Naive thymus-derived CD8-positive, alpha-beta T cell (primary cell): ENCODE measurements around the gene CRAMP1. TPM values are rescaled to one million over a fixed set of nuclear protein-coding genes. Genes with fewer than 3 reads are reported as not detected.

Experiments
- ATAC-seq, 2 donors: fragments of 150-1000 bp; cut with Tn5 transposase in 1 of 2; sonication (Bioruptor Pico), chemical (Tn5 transposase) in 1 of 2; 1 replicate in 1 of 2; 2 replicates in 1 of 2; pipeline ENCODE4 v1.10.0; 2021; ENCODE audit warnings: mild to moderate bottlenecking in 2 of 2, moderate library complexity in 2 of 2
- POLR2A ChIA-PET: fragments of 350-600 bp; sonication (Branson Sonifier 250); formaldehyde crosslinking; loops from one replicate; lab custom pipeline; 2021; ENCODE audit warnings: antibody characterized with exemption; lab: Charles Lee
- DNase-seq, 10 donors: peaks; one replicate each; pipeline versions ENCODE4 v3.0.0 to v3.0.0-alpha.2; 2020 to 2022
- H3K27ac Mint-ChIP-seq, 10 donors: one replicate each; pipeline ENCODE4 v1.8.0; 2020 to 2022; ENCODE audit warnings: mild to moderate bottlenecking in 10 of 10, mixed read lengths in 10 of 10, moderate library complexity in 4 of 10, inconsistent platforms in 1 of 10
- H3K27me3 Mint-ChIP-seq, 5 donors: one replicate each; pipeline ENCODE4 v1.8.0; 2021 to 2022; ENCODE audit warnings: mixed read lengths in 5 of 5
- H3K36me3 Mint-ChIP-seq, 3 donors: one replicate each; pipeline ENCODE4 v1.8.0; 2020 to 2022; ENCODE audit warnings: mixed read lengths in 3 of 3, mild to moderate bottlenecking in 2 of 3, inconsistent platforms in 1 of 3
- H3K4me1 Mint-ChIP-seq, 4 donors: one replicate each; pipeline ENCODE4 v1.8.0; 2021 to 2022; ENCODE audit warnings: mixed read lengths in 4 of 4
- H3K4me3 Mint-ChIP-seq, 10 donors: one replicate each; pipeline ENCODE4 v1.8.0; 2020 to 2022; ENCODE audit warnings: mild to moderate bottlenecking in 10 of 10, mixed read lengths in 10 of 10, moderate library complexity in 6 of 10, inconsistent platforms in 1 of 10
- H3K9me3 Mint-ChIP-seq, 9 donors: one replicate each; pipeline ENCODE4 v1.8.0; 2020 to 2022; ENCODE audit warnings: mixed read lengths in 9 of 9, mild to moderate bottlenecking in 3 of 9, inconsistent platforms in 1 of 9, moderate library complexity in 1 of 9
- polyA plus RNA-seq, 3 donors: library from polyadenylated mRNA; unstranded; fragments of 300-500 nt; fragmentation: Illumina TruSeq; gene quantifications; one replicate each; pipeline ENCODE4 v1.2.3, GENCODE V29; 2021
- total RNA-seq, 8 experiments: library from RNA in 2 of 8; stranded (reverse) in 2 of 8; gene quantifications; one replicate each; pipeline ENCODE4 v1.2.3 and lab custom pipeline; 2021 to 2026

CRAMP1 gene
- total and polyA plus RNA-seq, 5 experiments from 2014 or later: 1.3 to 25.4 (median 3.1) TPM

DNA sequence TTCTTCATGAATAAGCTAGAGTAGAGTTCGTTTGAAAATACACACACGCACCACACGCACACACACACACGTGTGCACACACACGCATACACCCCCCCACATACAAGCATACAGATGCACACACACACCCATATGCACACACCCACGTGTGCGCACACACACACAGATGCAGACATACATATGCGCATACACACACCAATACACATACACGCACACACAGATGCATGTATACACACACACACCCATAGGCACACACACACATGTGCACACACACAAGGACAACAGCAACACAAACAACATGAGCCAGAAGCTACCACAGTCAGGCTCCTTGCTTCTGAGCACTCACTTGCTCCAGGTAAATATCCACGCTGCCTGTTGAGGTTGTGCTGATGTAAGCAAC is 5.4 kb upstream of the CRAMP1 start:
- DNase-seq: no peak
- peaks cover 6 to 23% (median 15%) of the 10 kb centered on the region in 4 donors for H3K4me1 Mint-ChIP-seq
- no peak for ATAC-seq
- POLR2A ChIA-PET: no interaction called here
- H3K36me3 Mint-ChIP-seq: peaks cover 0 to 2% (median 0%) of the 10 kb centered on the region in 3 donors
- peaks cover 0 to 5% (median 1%) of the 10 kb centered on the region in 9 donors for H3K9me3 Mint-ChIP-seq
- H3K27me3 Mint-ChIP-seq: no peaks in the 10 kb centered on the region
- no peak overlapping the region for H3K27ac Mint-ChIP-seq
- H3K4me3 Mint-ChIP-seq: no peak overlapping the region

DNA sequence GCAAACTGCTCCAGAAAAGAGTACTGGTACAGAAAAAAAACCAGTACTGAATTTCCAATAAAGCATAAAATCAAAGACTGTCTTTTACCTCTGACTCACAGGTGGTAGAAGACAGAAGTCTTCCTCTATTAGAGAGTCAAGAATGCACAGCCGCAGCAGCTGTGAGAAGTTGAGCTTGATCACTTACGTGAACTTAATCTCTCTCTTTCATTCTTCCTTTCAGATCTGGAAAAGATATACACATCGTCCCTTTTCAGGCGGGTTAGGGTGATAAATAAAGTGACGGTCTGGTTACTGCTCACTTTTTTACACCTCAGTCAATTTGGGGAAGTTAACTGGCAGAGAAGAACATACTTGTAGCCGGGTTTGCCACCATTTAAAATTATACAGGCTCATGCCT is 4.2 kb upstream of the CRAMP1 start:
- DNase-seq (no peak), ATAC-seq (no peak)
- Mint-ChIP-seq H3K4me1 (peaks cover 9 to 28% (median 21%) of the 10 kb centered on the region in 4 donors), H3K9me3 (peaks cover 0 to 8% (median 3%) of the 10 kb centered on the region in 9 donors), H3K27me3 (no peaks in the 10 kb centered on the region), H3K4me3 (peak overlapping the region in 1 of 10 donors; percentile 11), H3K27ac (peak overlapping the region in 1 of 10 donors; percentile 28), H3K36me3 (peaks cover 0 to 2% (median 0%) of the 10 kb centered on the region in 3 donors)
- POLR2A ChIA-PET: no interaction called here

DNA sequence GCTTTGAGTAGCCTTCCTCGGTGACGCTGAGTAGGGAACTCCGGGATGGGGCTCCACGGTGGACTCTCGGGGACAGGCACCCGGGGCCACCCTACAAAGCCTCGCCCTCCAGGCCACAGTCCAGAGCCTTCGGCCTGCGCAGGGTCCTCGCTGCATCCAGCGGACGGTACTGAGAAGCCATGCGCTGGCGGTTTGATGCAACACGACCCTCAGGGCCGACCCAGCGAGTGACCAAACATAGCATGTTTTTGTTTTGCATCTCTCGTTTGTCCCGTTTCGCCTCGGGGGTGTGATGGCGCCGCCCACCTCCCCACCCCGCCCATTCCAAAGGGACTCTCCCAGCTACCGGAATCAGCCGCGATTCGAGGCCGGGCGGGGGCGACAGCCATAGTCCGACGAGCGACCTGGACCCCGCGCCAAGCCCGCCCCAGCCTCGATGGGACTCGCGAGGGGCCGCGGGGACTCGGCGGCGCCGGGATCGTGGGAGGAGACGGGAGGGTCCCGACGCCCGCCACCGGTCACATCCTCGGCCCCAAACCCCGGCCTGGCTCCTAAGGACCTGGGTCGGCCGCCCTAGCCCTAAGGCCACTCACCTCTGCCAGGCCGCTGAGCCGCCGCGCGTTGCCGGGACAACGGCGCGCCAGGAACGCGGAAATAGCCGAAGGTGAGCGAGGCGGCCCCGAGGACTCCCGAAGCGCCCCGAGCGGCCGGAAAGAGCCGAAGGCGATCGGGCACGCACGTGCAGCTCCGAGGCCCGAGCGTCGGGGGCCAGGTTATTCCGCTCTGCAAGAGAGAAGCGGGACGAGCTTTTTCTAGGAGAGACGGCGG is 1.9 kb upstream of the CRAMP1 start:
- DNase-seq (peak; percentile 86 to 93 (median 92)), ATAC-seq (peak; percentile 60 to 67)
- Mint-ChIP-seq H3K27me3 (peaks cover 0 to 9% (median 0%) of the 10 kb centered on the region in 5 donors), H3K4me1 (peaks cover 19 to 41% (median 33%) of the 10 kb centered on the region in 4 donors), H3K9me3 (peaks cover 0 to 8% (median 3%) of the 10 kb centered on the region in 9 donors), H3K36me3 (peaks cover 0 to 6% (median 0%) of the 10 kb centered on the region in 3 donors), H3K27ac (peak overlapping the region; percentile 59 to 99 (median 82)), H3K4me3 (peak overlapping the region; percentile 69 to 94 (median 83))
- POLR2A ChIA-PET: interaction anchor here (0.9 to 2.3 kb wide), 12 partner anchors 49 to 301 kb away, joined by 3 to 25 read pairs (median 6); partner anchors contain the start of genes CLCN7, JPT2, MAPK8IP3 and NUBP2

DNA sequence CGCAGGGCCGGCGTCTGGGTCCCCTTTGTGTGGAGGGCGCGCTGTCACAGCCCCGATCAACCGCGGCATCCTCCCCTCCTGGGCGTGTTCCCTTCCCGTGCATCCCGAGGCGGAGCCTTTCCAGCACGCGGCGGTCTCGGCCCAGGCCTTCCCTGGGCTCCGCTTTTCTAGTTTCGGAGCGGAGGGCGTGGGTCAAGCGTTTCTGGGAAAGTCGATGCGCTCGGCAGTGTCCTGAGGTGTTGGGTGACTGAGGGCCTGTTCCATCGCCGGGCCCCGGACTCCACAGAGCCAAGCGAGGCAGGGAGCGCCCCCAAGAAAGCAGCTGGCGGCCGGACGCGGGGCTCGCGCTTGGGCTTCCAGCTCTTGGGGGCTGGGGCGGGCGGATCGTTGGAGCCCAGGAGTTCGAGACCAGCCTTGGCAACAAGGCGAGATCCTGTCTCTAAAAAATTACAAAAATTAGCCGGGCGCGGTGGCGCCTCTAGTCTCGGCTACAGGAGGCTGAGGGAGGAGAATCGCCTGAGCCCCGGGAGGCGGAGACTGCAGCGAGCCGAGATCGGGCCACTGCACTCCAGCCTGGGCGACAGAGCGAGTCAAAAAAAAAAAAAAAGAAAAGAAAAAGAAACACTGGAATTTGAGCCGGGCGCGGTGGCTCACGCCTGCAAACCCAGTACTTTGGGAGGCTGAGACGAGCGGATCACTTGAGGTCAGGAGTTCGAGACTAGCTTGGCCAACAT is 1.1 kb upstream of the CRAMP1 start:
- Mint-ChIP-seq H3K4me3 (peak overlapping the region; percentile 74 to 96 (median 92)), H3K4me1 (peaks cover 20 to 46% (median 38%) of the 10 kb centered on the region in 4 donors), H3K27ac (peak overlapping the region; percentile 70 to 99 (median 97)), H3K36me3 (peaks cover 0 to 10% (median 1%) of the 10 kb centered on the region in 3 donors), H3K9me3 (peaks cover 0 to 8% (median 3%) of the 10 kb centered on the region in 9 donors), H3K27me3 (peaks cover 0 to 13% (median 0%) of the 10 kb centered on the region in 5 donors)
- ATAC-seq (no peak), DNase-seq (peak in 3 of 10 donors; percentile 2 to 32 (median 25))
- POLR2A ChIA-PET: interaction anchor here (0.6 to 2.3 kb wide), 20 partner anchors 8 to 1144 kb away, joined by 3 to 25 read pairs (median 5); partner anchors contain the start of genes CLCN7, EME2, JPT2 and MAPK8IP3

DNA sequence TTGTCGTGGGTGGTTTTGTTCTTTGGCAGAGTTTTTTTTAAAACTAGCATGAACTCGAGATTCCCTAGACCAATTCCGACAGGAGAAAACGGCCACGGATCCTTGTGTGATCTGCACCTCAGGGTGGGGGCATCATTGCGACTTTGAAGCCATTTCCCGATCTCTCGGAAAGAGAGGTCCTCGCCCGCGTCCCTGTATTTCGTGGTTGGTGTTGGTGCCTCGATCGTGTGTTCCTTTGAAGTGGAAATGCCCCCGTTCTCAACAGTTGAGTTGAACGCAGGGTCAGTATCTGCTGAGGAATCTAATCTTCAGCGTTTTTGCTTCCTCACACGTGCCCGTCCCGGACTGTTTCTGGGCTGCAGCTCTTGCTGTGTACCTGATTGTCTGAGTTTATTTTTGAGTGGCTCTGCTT is 1.1 kb downstream of the CRAMP1 start:
- H3K9me3 Mint-ChIP-seq: peaks cover 0 to 8% (median 3%) of the 10 kb centered on the region in 9 donors
- peaks cover 0 to 17% (median 0%) of the 10 kb centered on the region in 5 donors for H3K27me3 Mint-ChIP-seq
- DNase-seq (peak in 4 of 10 donors; percentile 12 to 29 (median 19)), ATAC-seq (no peak)
- peak overlapping the region; percentile 79 to 91 (median 87) for H3K4me3 Mint-ChIP-seq
- peak overlapping the region; percentile 48 to 89 (median 78) for H3K27ac Mint-ChIP-seq
- peaks cover 18 to 46% (median 39%) of the 10 kb centered on the region in 4 donors for H3K4me1 Mint-ChIP-seq
- H3K36me3 Mint-ChIP-seq: peaks cover 0 to 26% (median 18%) of the 10 kb centered on the region in 3 donors
- POLR2A ChIA-PET: interaction anchor here (1.0 to 1.4 kb wide), 6 partner anchors 12 to 156 kb away, joined by 3 to 4 read pairs (median 3); partner anchors contain the start of genes MAPK8IP3 and TMEM204

DNA sequence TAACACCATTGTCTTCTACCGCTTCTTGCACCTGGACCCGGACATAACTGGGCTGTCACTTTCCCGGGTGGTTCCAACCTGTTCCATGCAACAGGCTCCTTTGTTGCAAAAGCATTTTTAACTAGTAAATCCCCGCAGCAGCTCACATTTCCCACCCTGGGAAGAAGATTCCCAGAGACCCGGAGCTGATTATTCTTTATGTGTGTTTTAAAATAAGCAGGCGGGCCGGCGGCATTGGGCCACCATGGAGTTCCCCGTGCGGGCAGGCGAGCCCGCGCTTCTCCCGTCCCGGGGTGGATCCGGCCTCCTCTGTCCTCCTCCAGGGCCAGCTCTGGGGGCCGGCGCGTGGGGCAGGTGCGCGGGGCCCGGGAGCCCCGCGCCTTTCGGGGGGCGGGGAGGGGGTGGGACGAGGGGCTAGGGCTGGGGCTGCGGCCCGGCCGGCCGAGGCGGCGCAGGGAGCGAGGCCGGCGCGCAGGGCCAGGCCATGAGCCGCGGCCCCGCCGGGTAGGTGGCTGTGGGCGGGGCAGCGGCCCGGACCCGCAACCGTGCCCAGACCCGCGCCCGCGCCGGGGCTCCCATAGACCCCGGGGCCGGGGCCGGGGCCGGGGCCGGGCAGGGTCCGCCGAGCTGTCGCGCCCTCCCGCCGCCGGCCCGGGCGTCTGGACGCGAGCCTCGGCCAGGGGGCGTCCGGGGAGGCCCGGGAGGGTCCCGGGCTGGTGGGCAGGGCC is 1.7 kb downstream of the CRAMP1 start:
- H3K4me1 Mint-ChIP-seq: peaks cover 18 to 46% (median 40%) of the 10 kb centered on the region in 4 donors
- POLR2A ChIA-PET: interaction anchor here (0.5 to 1.4 kb wide), 8 partner anchors 13 to 156 kb away, joined by 3 to 4 read pairs (median 3); partner anchors contain the start of genes MAPK8IP3 and TMEM204
- peak overlapping the region; percentile 83 to 91 (median 87) for H3K4me3 Mint-ChIP-seq
- H3K27ac Mint-ChIP-seq: peak overlapping the region in 9 of 10 donors; percentile 53 to 89 (median 78)
- H3K27me3 Mint-ChIP-seq: peaks cover 0 to 17% (median 0%) of the 10 kb centered on the region in 5 donors
- H3K9me3 Mint-ChIP-seq: peaks cover 0 to 8% (median 3%) of the 10 kb centered on the region in 9 donors
- ATAC-seq (no peak), DNase-seq (peak in 2 of 10 donors; percentile 4 to 22)
- H3K36me3 Mint-ChIP-seq: peaks cover 0 to 32% (median 22%) of the 10 kb centered on the region in 3 donors

DNA sequence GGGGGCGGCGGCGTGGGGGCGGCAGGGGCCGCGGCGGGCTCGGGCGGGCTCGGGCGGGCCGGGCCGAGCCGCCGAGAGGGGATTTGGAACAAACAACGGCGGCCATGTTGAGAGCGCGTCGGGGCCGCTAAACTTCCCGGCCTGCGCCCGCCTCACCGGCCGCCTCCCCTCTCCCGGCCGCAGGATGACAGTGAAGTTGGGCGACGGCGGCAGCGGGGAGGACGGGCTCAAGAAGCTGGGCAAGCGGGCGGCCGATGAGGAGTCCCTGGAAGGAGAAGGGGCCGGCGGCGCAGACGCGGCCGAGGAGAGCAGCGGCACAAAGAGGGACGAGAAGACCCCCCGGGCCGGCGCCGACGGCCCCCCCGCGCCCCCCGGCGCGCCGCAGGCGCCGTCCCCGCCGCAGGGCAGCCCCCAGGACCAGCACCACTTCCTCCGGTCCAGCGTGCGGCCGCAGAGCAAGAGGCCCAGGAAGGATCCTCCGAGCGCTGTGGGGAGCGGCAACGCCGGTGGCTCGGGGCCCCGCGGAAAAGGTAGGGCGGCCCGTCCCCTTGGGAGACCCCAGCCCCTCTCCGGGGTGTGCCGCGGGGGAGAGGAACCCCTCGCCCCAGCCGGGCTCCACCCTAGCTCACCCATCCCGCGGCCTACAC is 2.4 kb downstream of the CRAMP1 start:
- POLR2A ChIA-PET: interaction anchor here (0.5 to 1.4 kb wide), 4 partner anchors 80 to 155 kb away, joined by 3 read pairs; no protein-coding TSS in a partner anchor
- no peak for ATAC-seq
- Mint-ChIP-seq H3K36me3 (peaks cover 0 to 37% (median 27%) of the 10 kb centered on the region in 3 donors), H3K9me3 (peaks cover 0 to 8% (median 3%) of the 10 kb centered on the region in 9 donors), H3K27me3 (peaks cover 0 to 17% (median 0%) of the 10 kb centered on the region in 5 donors), H3K4me3 (peak overlapping the region; percentile 73 to 92 (median 81)), H3K27ac (peak overlapping the region in 5 of 10 donors; percentile 24 to 73 (median 59)), H3K4me1 (peaks cover 16 to 43% (median 40%) of the 10 kb centered on the region in 4 donors)
- DNase-seq: peak in 4 of 10 donors; percentile 20 to 22 (median 21)

DNA sequence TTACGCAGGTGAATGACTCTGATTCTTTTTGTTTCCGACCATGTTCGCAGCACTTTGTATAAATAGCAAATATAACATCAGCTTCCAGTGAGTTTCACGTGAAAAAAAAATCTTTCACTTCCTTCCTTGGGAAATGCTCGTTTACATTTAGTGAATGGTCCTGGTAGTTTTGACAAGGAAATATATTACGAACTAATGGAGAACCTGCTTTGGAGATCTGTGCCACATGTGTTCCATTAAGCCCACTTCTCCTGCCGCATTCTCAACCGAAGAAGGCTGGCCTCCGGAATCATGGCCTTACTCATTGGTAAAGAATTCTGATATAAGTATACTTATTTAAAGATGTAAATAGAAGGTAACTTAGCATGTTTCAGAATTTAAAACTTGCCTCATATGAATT is 3.6 kb downstream of the CRAMP1 start:
- Mint-ChIP-seq H3K36me3 (peaks cover 0 to 48% (median 29%) of the 10 kb centered on the region in 3 donors), H3K9me3 (peaks cover 0 to 6% (median 3%) of the 10 kb centered on the region in 9 donors), H3K4me3 (peak overlapping the region; percentile 49 to 83 (median 76)), H3K4me1 (peaks cover 16 to 40% (median 35%) of the 10 kb centered on the region in 4 donors), H3K27ac (peak overlapping the region in 2 of 10 donors; percentile 29 to 64), H3K27me3 (peaks cover 0 to 17% (median 0%) of the 10 kb centered on the region in 5 donors)
- DNase-seq: no peak
- POLR2A ChIA-PET: interaction anchor here (0.6 to 1.1 kb wide), 2 partner anchors 30 to 72 kb away, joined by 5 to 7 read pairs; no protein-coding TSS in a partner anchor
- no peak for ATAC-seq

DNA sequence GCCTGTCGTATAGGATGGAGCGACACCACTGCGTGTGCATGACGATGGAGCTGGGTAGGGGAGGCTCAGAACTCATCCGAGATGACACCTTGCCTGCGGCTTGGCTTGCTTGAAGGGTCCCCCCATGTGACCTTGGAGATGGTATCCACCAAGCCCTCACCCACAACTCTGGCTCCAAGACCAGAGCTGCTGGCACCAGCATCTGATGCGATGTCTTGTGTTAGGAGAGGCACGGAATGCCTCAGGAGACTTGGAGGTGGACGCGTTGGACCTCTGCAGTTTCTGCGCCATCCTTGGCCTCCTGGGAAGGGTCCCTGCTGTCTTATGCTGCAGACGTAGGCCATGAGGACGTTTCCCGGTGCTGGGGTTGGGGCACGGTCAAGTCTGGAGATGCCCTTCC is 7.8 kb downstream of the CRAMP1 start:
- Mint-ChIP-seq H3K9me3 (no peaks in the 10 kb centered on the region), H3K27ac (no peak overlapping the region), H3K4me1 (peaks cover 12 to 32% (median 23%) of the 10 kb centered on the region in 4 donors), H3K4me3 (no peak overlapping the region), H3K27me3 (peaks cover 0 to 11% (median 0%) of the 10 kb centered on the region in 5 donors), H3K36me3 (peaks cover 0 to 57% (median 29%) of the 10 kb centered on the region in 3 donors)
- ATAC-seq (no peak), DNase-seq (no peak)
- POLR2A ChIA-PET: no interaction called here

DNA sequence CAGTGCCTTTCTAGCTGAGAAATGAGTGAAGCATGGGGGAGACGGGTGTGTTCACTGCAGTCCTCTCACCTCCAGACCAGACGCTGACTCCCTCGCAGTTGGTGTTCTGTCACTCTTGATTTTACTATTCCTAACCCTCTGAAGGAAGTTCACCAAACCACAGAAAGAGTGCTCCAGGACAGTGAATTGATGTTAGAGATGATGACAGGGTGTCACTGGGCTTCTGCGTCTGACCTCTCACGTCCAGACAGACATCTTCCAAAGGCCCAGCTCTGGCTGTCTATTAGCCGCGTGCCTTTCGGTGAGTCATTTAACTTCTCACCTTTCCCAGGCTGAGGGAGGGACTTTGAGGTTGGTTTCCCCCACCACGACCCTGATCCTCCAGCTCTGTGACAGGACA is 8.2 kb downstream of the CRAMP1 start:
- Mint-ChIP-seq H3K9me3 (no peaks in the 10 kb centered on the region), H3K27me3 (peaks cover 0 to 7% (median 0%) of the 10 kb centered on the region in 5 donors), H3K4me3 (no peak overlapping the region), H3K27ac (no peak overlapping the region), H3K36me3 (peaks cover 0 to 57% (median 29%) of the 10 kb centered on the region in 3 donors), H3K4me1 (peaks cover 10 to 31% (median 19%) of the 10 kb centered on the region in 4 donors)
- DNase-seq: no peak
- ATAC-seq: no peak
- POLR2A ChIA-PET: no interaction called here

DNA sequence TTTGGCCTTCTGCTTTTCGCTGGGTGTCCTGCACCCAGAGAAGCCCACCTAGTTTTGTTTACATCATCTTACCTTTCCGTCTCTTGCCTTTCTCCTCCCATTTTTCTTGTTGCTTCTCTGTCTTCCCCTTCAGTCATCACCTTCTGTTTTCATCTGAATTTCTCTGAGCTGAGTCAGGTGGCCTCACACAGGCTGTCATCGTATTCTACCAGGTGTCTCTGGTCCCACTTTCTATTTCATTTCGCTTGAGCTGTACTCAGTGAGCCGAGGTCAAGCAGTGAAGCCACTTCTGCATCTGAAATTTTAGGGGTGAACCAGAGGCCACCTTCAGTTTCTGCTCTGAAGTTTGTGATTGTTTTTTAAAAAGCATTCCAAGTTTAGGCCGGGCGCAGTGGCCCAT is 9.7 kb downstream of the CRAMP1 start:
- peak overlapping the region in 2 of 10 donors; percentile 25 to 60 for H3K27ac Mint-ChIP-seq
- H3K27me3 Mint-ChIP-seq: no peaks in the 10 kb centered on the region
- no peak overlapping the region for H3K4me3 Mint-ChIP-seq
- H3K4me1 Mint-ChIP-seq: peaks cover 11 to 36% (median 14%) of the 10 kb centered on the region in 4 donors
- no peaks in the 10 kb centered on the region for H3K9me3 Mint-ChIP-seq
- ATAC-seq: no peak
- H3K36me3 Mint-ChIP-seq: peaks cover 0 to 60% (median 27%) of the 10 kb centered on the region in 3 donors
- POLR2A ChIA-PET: no interaction called here
- DNase-seq: no peak
